K562 (cell line): ENCODE results near the gene APOO. TPM values are rescaled to one million over a fixed set of nuclear protein-coding genes. Genes with fewer than 3 reads are reported as not detected.

Source experiments
- ATAC-seq: fragments of 200-7000 bp; cut with Tn5 transposase; 3 replicates; pipeline ENCODE4 v1.9.1; 2020; ENCODE audit warnings: moderate library complexity
- BruUV-seq: library from RNA; stranded (reverse); fragments of 400-500 nt; replicated peaks from 2 replicates; lab custom pipeline; 2021; lab: Mats Ljungman, UMichigan
- CTCF ChIA-PET: fragments of 300-600 bp; formaldehyde crosslinking; extraction: SDS; loops from one replicate; lab custom pipeline; 2021; ENCODE audit warnings: low intra/inter-chr PET ratio; lab: Yijun Ruan, JAX
- POLR2A ChIA-PET: fragments of 300-600, 350-650 bp; sonication (Branson Sonifier 250); formaldehyde crosslinking; extraction: SDS; loops from one replicate; lab custom pipeline; 2021; ENCODE audit warnings: antibody characterized with exemption, inconsistent platforms; lab: Yijun Ruan, JAX
- DNase-seq, 4 experiments: peaks; one replicate each; pipeline versions ENCODE4 v3.0.0 to v3.0.0-alpha.2; 2011 to 2018; ENCODE audit warnings: low spot score in 3 of 4, mixed read lengths in 3 of 4; ENCODE audit errors: extremely low read depth in 1 of 4
- FAIRE-seq: peaks from 2 replicates; lab custom pipeline; 2011; peaks lifted over from hg19 to GRCh38; lab: Jason Lieb, UNC
- H2AFZ ChIP-seq: 2 replicates; pipeline ENCODE4 v1.6.0; 2011; ENCODE audit warnings: low read depth, low read length, control low read depth, inconsistent platforms
- H3K27ac ChIP-seq: fragments of 200-600 bp; 3 replicates; pipeline ENCODE4 v1.8.0; 2011; ENCODE audit warnings: low read depth, mild to moderate bottlenecking, control low read depth, inconsistent platforms, low read length, moderate library complexity, mixed read lengths; ENCODE audit errors: extremely low read depth
- H3K27me3 ChIP-seq, 2 experiments: fragments of 300-600 bp in 1 of 2; 2 replicates in 1 of 2; 3 replicates in 1 of 2; pipeline versions ENCODE4 v1.6.0 to v1.8.0; 2011; ENCODE audit warnings: inconsistent platforms in 2 of 2, low read length in 2 of 2, mild to moderate bottlenecking in 1 of 2, mixed read lengths in 1 of 2, moderate library complexity in 1 of 2; ENCODE audit not compliant: control insufficient read depth in 2 of 2, insufficient read depth in 2 of 2
- H3K36me3 ChIP-seq: fragments of 300-600 bp; 3 replicates; pipeline ENCODE4 v1.8.0; 2011; ENCODE audit warnings: mild to moderate bottlenecking, low read length, inconsistent platforms; ENCODE audit not compliant: control insufficient read depth, insufficient read depth
- H3K4me1 ChIP-seq, 2 experiments: fragments of 200-600 bp in 1 of 2; replicated peaks in 1 of 2; 2 replicates in 1 of 2; 3 replicates in 1 of 2; pipeline versions ENCODE4 v1.5.1 to v1.8.0; 2011; ENCODE audit warnings: inconsistent platforms in 2 of 2, low read length in 2 of 2, mild to moderate bottlenecking in 1 of 2, mixed read lengths in 1 of 2, moderate library complexity in 1 of 2; ENCODE audit not compliant: control insufficient read depth in 2 of 2, insufficient read depth in 2 of 2
- H3K4me2 ChIP-seq: 2 replicates; pipeline ENCODE4 v1.6.1; 2011; ENCODE audit warnings: low read length, control low read depth, inconsistent platforms, mixed read lengths; ENCODE audit not compliant: insufficient read depth
- H3K4me3 ChIP-seq: fragments of 200-600 bp; sonication (generic), shearing (Covaris generic); 2 replicates; pipeline ENCODE4 v1.5.1; 2016; ENCODE audit warnings: control low read depth, inconsistent platforms
- H3K79me2 ChIP-seq: fragments of 200-600 bp; 3 replicates; pipeline ENCODE4 v1.8.0; 2011; ENCODE audit warnings: low read length, inconsistent platforms; ENCODE audit not compliant: control insufficient read depth, insufficient read depth
- H3K9ac ChIP-seq, 2 experiments: 2 replicates each; pipeline versions ENCODE4 v1.6.0 to v1.6.1; 2011; ENCODE audit warnings: low read depth in 2 of 2, low read length in 2 of 2, control low read depth in 1 of 2, inconsistent platforms in 1 of 2, mild to moderate bottlenecking in 1 of 2, mixed read lengths in 1 of 2; ENCODE audit not compliant: insufficient read depth in 1 of 2
- H3K9me1 ChIP-seq: one replicate; pipeline ENCODE4 v1.6.0; 2011; ENCODE audit warnings: inconsistent platforms, mild to moderate bottlenecking, low read length, moderate library complexity; ENCODE audit not compliant: control insufficient read depth, insufficient read depth
- H3K9me3 ChIP-seq: replicated peaks from 2 replicates; pipeline ENCODE4 v1.5.1; 2011; ENCODE audit warnings: low read depth, low read length, inconsistent platforms; ENCODE audit not compliant: control insufficient read depth, insufficient read depth
- H4K20me1 ChIP-seq: replicated peaks from 2 replicates; pipeline ENCODE4 v1.6.1; 2011; ENCODE audit warnings: low read length, inconsistent platforms, mixed read lengths; ENCODE audit not compliant: control insufficient read depth, insufficient read depth
- E2F3 ChIP-seq: fragments of 250-450 bp; sonication (Bioruptor Pico); IDR thresholded peaks from 2 replicates; pipeline ENCODE4 v1.4.0; 2020; ENCODE audit warnings: mild to moderate bottlenecking
- RBM34 ChIP-seq: fragments of 200-400 bp; formaldehyde crosslinking; IDR thresholded peaks from 2 replicates; pipeline ENCODE4 v1.6.1; 2018; ENCODE audit warnings: low read length, borderline replicate concordance; ENCODE audit not compliant: insufficient read depth
- ZNF277 ChIP-seq: fragments of 250-450 bp; sonication (Bioruptor Pico); IDR thresholded peaks from 2 replicates; pipeline ENCODE4 v1.8.0; 2022; ENCODE audit warnings: inconsistent platforms, mild to moderate bottlenecking, moderate library complexity, borderline replicate concordance
- ZNF511 ChIP-seq: sonication (generic); formaldehyde crosslinking; IDR thresholded peaks from 2 replicates; pipeline ENCODE4 v1.8.0; 2022; ENCODE audit warnings: mild to moderate bottlenecking, missing genetic modification reagents
- ZNF717 ChIP-seq: fragments of 250-450 bp; sonication (Bioruptor Pico); IDR thresholded peaks from 2 replicates; pipeline ENCODE4 v1.5.0; 2021
- WGBS: fragments of 100-300 bp; shearing (Covaris generic); methylation state at CpG from one replicate; pipeline ENCODE4 v1.1.6; 2016; ENCODE audit warnings: low coverage, mixed read lengths; ENCODE audit not compliant: insufficient coverage; ENCODE audit errors: missing lambda C conversion rate; 5-methylcytosine and 5-hydroxymethylcytosine counted together
- in situ Hi-C: fragments of 300-500 bp; cut with MboI; formaldehyde crosslinking; loops from 4 replicates; pipeline ENCODE4 v1.15.0; 2018; ENCODE audit warnings: inconsistent platforms, mixed read lengths
- intact Hi-C: fragments of 100-400 bp; cut with micrococcal nuclease; formaldehyde crosslinking; loops from 2 replicates; pipeline ENCODE4 v1.14.2; 2022
- polyA plus RNA-seq, 8 experiments: library from polyadenylated mRNA; depleted of rRNA in 4 of 8; stranded (reverse) in 5 of 8; unstranded in 3 of 8; fragments of >200 nt; fragmentation: Nextera tagmentation in 2 of 8; fragmentation: Illumina TruSeq in 1 of 8; extraction: Ambion mirVana in 2 of 8; extraction: Trizol in 1 of 8; gene quantifications; 2 replicates each; pipeline versions ENCODE4 v1.2.1 to v1.2.3, GENCODE V29; 2011 to 2014; ENCODE audit warnings: inconsistent platforms in 1 of 8, missing spikeins in 1 of 8
- total RNA-seq, 7 experiments: library from RNA; depleted of rRNA in 6 of 7; stranded (reverse); fragments of >200 nt in 6 of 7; fragmentation: Illumina TruSeq in 2 of 7; extraction: Trizol in 2 of 7; gene quantifications; 2 replicates each; pipeline versions ENCODE4 v1.2.1 to v1.2.3, GENCODE V29; 2011 to 2021; ENCODE audit warnings: low replicate concordance in 1 of 7
- TF ChIP-seq, protein P1 (sequence below), 2 experiments: fragments of 450-650 bp in 1 of 2; sonication (generic) in 1 of 2; formaldehyde crosslinking in 1 of 2; IDR thresholded peaks; 2 replicates each; pipeline versions ENCODE4 v1.7.1 to v1.9.0; 2016 to 2022; ENCODE audit warnings: inconsistent platforms in 1 of 2, mild to moderate bottlenecking in 1 of 2, missing genetic modification reagents in 1 of 2

APOO gene
- total and polyA plus RNA-seq, 9 of the 15 experiments (the other 6 are each of a cell fraction or from before 2014, with no cell fraction given): 37.3 to 76.4 (median 60.8) TPM

DNA sequence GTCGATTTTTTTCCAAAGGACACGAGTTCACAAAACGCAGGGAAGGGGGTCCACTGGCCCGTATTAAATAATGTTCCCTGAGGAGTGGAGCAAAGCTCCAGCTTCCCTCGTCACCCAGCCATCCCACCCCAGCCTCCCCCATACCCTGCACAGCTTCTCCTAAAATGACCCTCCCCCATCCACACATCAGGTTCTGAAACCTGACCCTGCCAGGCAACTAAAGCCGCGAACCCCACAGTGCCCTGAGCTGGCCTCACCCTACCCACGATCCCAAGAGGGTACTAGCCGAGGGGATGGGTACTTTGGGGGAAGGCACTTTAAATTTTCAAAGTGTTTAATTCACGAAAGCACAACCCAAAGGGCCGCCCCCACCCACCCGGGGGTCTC lies 634 bp downstream of the APOO start:
- in situ Hi-C loops: no loop called here
- no TSS peak for BruUV-seq
- intact Hi-C loops: loop anchor here (5.0 kb wide), 2 partner anchors 45 to 335 kb away; no protein-coding TSS in a partner anchor
- TF ChIP-seq RBM34: no peak
- TF ChIP-seq, protein P1, sequence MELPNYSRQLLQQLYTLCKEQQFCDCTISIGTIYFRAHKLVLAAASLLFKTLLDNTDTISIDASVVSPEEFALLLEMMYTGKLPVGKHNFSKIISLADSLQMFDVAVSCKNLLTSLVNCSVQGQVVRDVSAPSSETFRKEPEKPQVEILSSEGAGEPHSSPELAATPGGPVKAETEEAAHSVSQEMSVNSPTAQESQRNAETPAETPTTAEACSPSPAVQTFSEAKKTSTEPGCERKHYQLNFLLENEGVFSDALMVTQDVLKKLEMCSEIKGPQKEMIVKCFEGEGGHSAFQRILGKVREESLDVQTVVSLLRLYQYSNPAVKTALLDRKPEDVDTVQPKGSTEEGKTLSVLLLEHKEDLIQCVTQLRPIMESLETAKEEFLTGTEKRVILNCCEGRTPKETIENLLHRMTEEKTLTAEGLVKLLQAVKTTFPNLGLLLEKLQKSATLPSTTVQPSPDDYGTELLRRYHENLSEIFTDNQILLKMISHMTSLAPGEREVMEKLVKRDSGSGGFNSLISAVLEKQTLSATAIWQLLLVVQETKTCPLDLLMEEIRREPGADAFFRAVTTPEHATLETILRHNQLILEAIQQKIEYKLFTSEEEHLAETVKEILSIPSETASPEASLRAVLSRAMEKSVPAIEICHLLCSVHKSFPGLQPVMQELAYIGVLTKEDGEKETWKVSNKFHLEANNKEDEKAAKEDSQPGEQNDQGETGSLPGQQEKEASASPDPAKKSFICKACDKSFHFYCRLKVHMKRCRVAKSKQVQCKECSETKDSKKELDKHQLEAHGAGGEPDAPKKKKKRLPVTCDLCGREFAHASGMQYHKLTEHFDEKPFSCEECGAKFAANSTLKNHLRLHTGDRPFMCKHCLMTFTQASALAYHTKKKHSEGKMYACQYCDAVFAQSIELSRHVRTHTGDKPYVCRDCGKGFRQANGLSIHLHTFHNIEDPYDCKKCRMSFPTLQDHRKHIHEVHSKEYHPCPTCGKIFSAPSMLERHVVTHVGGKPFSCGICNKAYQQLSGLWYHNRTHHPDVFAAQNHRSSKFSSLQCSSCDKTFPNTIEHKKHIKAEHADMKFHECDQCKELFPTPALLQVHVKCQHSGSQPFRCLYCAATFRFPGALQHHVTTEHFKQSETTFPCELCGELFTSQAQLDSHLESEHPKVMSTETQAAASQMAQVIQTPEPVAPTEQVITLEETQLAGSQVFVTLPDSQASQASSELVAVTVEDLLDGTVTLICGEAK (IDR thresholded peaks at IDR 0.05): 0 out of 2 replicates have a peak, but pooled peaks have one; percentile 36
- TF ChIP-seq, protein P1 (CRISPR knock-in tag; IDR thresholded peaks at IDR 0.05): no peak
- no peak for TF ChIP-seq ZNF277 (CRISPR knock-in tag)
- no peak for TF ChIP-seq ZNF717 (CRISPR knock-in tag)
- TF ChIP-seq ZNF511 (CRISPR knock-in tag): peak; percentile 11; the same call in 1 of the 2 replicates
- no peak for TF ChIP-seq E2F3 (CRISPR knock-in tag)

More for the DNA sequence above, 634 bp downstream of the APOO start:
- ChIA-PET POLR2A (interaction anchor here (0.5 to 2.7 kb wide), 5 partner anchors 93 to 409 kb away, joined by 3 to 15 read pairs (median 3); partner anchors contain the start of gene EIF2S3), CTCF (interaction anchor here (2.4 kb wide), 1 partner anchor 147 kb away, joined by 23 read pairs; the partner anchor contains the start of gene EIF2S3)
- Histone ChIP-seq H3K4me2 (peak overlapping the region; percentile 80), H4K20me1 (no peaks in the 10 kb centered on the region; the same call in 1 of the 2 replicates), H3K36me3 (peaks cover 3% of the 10 kb centered on the region; the same call in 1 of the 3 replicates), H3K9ac (peak overlapping the region; percentile 86 to 96), H3K9me1 (no peaks in the 10 kb centered on the region), H3K4me3 (peak overlapping the region; percentile 81), H3K27ac (peak overlapping the region; percentile 92), H3K27me3 (no peaks in the 10 kb centered on the region), H2AFZ (peak overlapping the region; percentile 94), H3K4me1 (peaks cover 3 to 12% of the 10 kb centered on the region in 2 experiments; a peak in 4 of 5 replicates), H3K9me3 (no peaks in the 10 kb centered on the region), H3K79me2 (peaks cover 24% of the 10 kb centered on the region)
- ATAC-seq (peak; percentile 27), FAIRE-seq (no peak), DNase-seq (peak in 3 of 4 experiments; percentile 28 to 37 (median 33))
- WGBS: 0% methylated on average over 5 of the region's 12 CpGs
